Adrenal gland (tissue), 5 donors: ENCODE data around the gene ABL1.

Source experiments
- POLR2A ChIP-seq, 2 donors: fragments of 450-650 bp; IDR thresholded peaks; one replicate each; pipeline ENCODE4 v1.6.1; 2017; ENCODE audit warnings: antibody characterized with exemption in 2 of 2, mild to moderate bottlenecking in 2 of 2, moderate library complexity in 1 of 2
- TF ChIP-seq, protein P1 (sequence below), 6 experiments: fragments of 450-650 bp in 4 of 6; fragments of 200-600 bp in 2 of 6; sonication (generic) in 1 of 6; IDR thresholded peaks; 1 replicate in 5 of 6; 2 replicates in 1 of 6; pipeline versions ENCODE4 v1.5.1 to v1.8.0; 2016 to 2021; ENCODE audit warnings: antibody characterized with exemption in 6 of 6, mild to moderate bottlenecking in 2 of 6, moderate library complexity in 1 of 6
- donor health status: DM: no; HTN: no; CAD: no.

DNA sequence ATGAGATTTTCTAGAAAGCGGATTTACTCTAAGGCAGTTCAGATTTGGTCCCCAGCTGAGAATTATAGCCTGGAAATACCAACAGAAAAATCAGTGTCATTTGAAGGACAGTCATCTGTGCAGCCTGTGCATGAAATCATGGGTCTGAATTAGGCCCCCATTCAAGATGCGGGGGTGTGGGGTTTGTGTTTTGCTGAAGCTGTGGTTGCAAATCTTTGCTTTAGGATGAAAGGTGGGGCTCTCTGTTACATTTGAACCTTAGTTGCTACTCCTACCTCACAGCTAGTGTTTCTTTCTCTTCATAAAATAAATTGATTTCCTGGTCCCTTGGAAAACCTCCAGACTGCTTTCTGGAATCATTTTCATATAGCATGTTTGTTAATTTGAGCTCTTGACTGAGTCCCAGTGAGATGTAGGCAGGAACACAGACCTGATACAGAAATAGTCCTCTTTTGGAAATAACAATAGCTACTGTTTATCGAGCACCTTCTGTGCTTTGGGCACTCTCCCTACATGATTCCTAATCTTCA is 4.8 kb upstream of the ABL1 start:
- TF ChIP-seq, protein P1, sequence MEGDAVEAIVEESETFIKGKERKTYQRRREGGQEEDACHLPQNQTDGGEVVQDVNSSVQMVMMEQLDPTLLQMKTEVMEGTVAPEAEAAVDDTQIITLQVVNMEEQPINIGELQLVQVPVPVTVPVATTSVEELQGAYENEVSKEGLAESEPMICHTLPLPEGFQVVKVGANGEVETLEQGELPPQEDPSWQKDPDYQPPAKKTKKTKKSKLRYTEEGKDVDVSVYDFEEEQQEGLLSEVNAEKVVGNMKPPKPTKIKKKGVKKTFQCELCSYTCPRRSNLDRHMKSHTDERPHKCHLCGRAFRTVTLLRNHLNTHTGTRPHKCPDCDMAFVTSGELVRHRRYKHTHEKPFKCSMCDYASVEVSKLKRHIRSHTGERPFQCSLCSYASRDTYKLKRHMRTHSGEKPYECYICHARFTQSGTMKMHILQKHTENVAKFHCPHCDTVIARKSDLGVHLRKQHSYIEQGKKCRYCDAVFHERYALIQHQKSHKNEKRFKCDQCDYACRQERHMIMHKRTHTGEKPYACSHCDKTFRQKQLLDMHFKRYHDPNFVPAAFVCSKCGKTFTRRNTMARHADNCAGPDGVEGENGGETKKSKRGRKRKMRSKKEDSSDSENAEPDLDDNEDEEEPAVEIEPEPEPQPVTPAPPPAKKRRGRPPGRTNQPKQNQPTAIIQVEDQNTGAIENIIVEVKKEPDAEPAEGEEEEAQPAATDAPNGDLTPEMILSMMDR (IDR thresholded peaks at IDR 0.05): no peak
- no peak for TF ChIP-seq POLR2A (IDR thresholded peaks at IDR 0.05)
